WTC11 (cell line): Measurements from ENCODE around the gene AMBP. TPM values are rescaled to one million over a fixed set of nuclear protein-coding genes. Genes with fewer than 3 reads are reported as not detected.

ENCODE experiments used
- ATAC-seq: fragments of 200-7000 bp; cut with Tn5 transposase; 2 replicates; pipeline ENCODE4 v1.10.0; 2021; ENCODE audit warnings: mild to moderate bottlenecking, moderate library complexity
- CTCF ChIA-PET: fragments of 300-600 bp; sonication (Branson Sonifier 250); formaldehyde crosslinking; loops from one replicate; lab custom pipeline; 2021; ENCODE audit warnings: antibody characterized with exemption; lab: Charles Lee
- POLR2A ChIA-PET: fragments of 350-600 bp; sonication (Branson Sonifier 250); formaldehyde crosslinking; loops from one replicate; lab custom pipeline; 2021; ENCODE audit warnings: antibody characterized with exemption; lab: Charles Lee
- DNase-seq: peaks from one replicate; pipeline ENCODE4 v3.0.0; 2021; ENCODE audit warnings: low spot score
- H3K27ac Mint-ChIP-seq: 2 replicates; pipeline ENCODE4 v1.8.0; 2021; ENCODE audit warnings: mixed read lengths
- H3K27me3 Mint-ChIP-seq: 2 replicates; pipeline ENCODE4 v1.8.0; 2021; ENCODE audit warnings: low read depth, mild to moderate bottlenecking, moderate library complexity, mixed read lengths
- H3K36me3 Mint-ChIP-seq: 2 replicates; pipeline ENCODE4 v1.8.0; 2021; ENCODE audit warnings: mixed read lengths
- H3K4me1 Mint-ChIP-seq: 2 replicates; pipeline ENCODE4 v1.8.0; 2022; ENCODE audit warnings: mixed read lengths
- H3K4me3 Mint-ChIP-seq: 2 replicates; pipeline ENCODE4 v1.8.0; 2021; ENCODE audit warnings: mild to moderate bottlenecking, moderate library complexity, mixed read lengths
- H3K9me3 Mint-ChIP-seq: 2 replicates; pipeline ENCODE4 v1.8.0; 2021; ENCODE audit warnings: mixed read lengths
- ETV6 ChIP-seq: sonication (generic); formaldehyde crosslinking; IDR thresholded peaks from 2 replicates; pipeline ENCODE4 v1.8.1; 2022; ENCODE audit warnings: mild to moderate bottlenecking, missing genetic modification reagents
- FOXK1 ChIP-seq: sonication (generic); formaldehyde crosslinking; IDR thresholded peaks from 2 replicates; pipeline ENCODE4 v1.8.0; 2022; ENCODE audit warnings: mild to moderate bottlenecking, moderate library complexity, missing genetic modification reagents
- FOXP1 ChIP-seq: sonication (generic); formaldehyde crosslinking; IDR thresholded peaks from 2 replicates; pipeline ENCODE4 v1.8.0; 2022; ENCODE audit warnings: missing genetic modification reagents, mild to moderate bottlenecking, moderate library complexity, borderline replicate concordance
- GABPB1 ChIP-seq: sonication (generic); formaldehyde crosslinking; IDR thresholded peaks from 2 replicates; pipeline ENCODE4 v1.8.1; 2023; ENCODE audit warnings: mild to moderate bottlenecking, missing genetic modification reagents
- GTF2I ChIP-seq: fragments of 250-450 bp; sonication (Bioruptor Pico); conservative IDR thresholded peaks from 2 replicates; pipeline ENCODE4 v1.4.0; 2021; ENCODE audit warnings: mild to moderate bottlenecking
- HMGXB4 ChIP-seq: sonication (generic); formaldehyde crosslinking; IDR thresholded peaks from 2 replicates; pipeline ENCODE4 v1.8.1; 2023; ENCODE audit warnings: mild to moderate bottlenecking, moderate library complexity, missing genetic modification reagents
- MXD4 ChIP-seq: fragments of 250-450 bp; sonication (Bioruptor Pico); IDR thresholded peaks from 2 replicates; pipeline ENCODE4 v1.8.0; 2021; ENCODE audit warnings: mild to moderate bottlenecking, moderate library complexity, borderline replicate concordance
- NFATC4 ChIP-seq: fragments of 250-450 bp; sonication (Bioruptor Pico); IDR thresholded peaks from 2 replicates; pipeline ENCODE4 v1.9.0; 2021; ENCODE audit warnings: mild to moderate bottlenecking
- NR2C2 ChIP-seq: sonication (generic); formaldehyde crosslinking; IDR thresholded peaks from 2 replicates; pipeline ENCODE4 v1.8.0; 2022; ENCODE audit warnings: mild to moderate bottlenecking, missing genetic modification reagents
- OVOL2 ChIP-seq: fragments of 250-450 bp; sonication (Bioruptor Pico); IDR thresholded peaks from 2 replicates; pipeline ENCODE4 v1.9.0; 2021; ENCODE audit warnings: mild to moderate bottlenecking, borderline replicate concordance
- RORB ChIP-seq: fragments of 250-450 bp; sonication (Bioruptor Pico); IDR thresholded peaks from 2 replicates; pipeline ENCODE4 v1.9.0; 2021; ENCODE audit warnings: mild to moderate bottlenecking
- SOX15 ChIP-seq: fragments of 250-450 bp; sonication (Bioruptor Pico); IDR thresholded peaks from 2 replicates; pipeline ENCODE4 v1.9.0; 2021; ENCODE audit warnings: mild to moderate bottlenecking
- STAT6 ChIP-seq: sonication (generic); formaldehyde crosslinking; conservative IDR thresholded peaks from 2 replicates; pipeline ENCODE4 v1.8.1; 2023; ENCODE audit warnings: mild to moderate bottlenecking, low read depth, missing genetic modification reagents, moderate library complexity
- TEAD1 ChIP-seq: sonication (generic); formaldehyde crosslinking; IDR thresholded peaks from 2 replicates; pipeline ENCODE4 v1.8.0; 2022; ENCODE audit warnings: mild to moderate bottlenecking, missing genetic modification reagents
- ZNF263 ChIP-seq: sonication (generic); formaldehyde crosslinking; IDR thresholded peaks from 2 replicates; pipeline ENCODE4 v1.8.1; 2022; ENCODE audit warnings: low read depth, mild to moderate bottlenecking, moderate library complexity, missing genetic modification reagents
- ZNF416 ChIP-seq: fragments of 250-450 bp; sonication (Bioruptor Pico); IDR thresholded peaks from 2 replicates; pipeline ENCODE4 v1.9.0; 2021; ENCODE audit warnings: mild to moderate bottlenecking, inconsistent platforms
- total RNA-seq: library from RNA; stranded (reverse); gene quantifications from 3 replicates; pipeline ENCODE4 v1.2.3, GENCODE V29; 2021
- TF ChIP-seq, protein P1 (sequence below): sonication (generic); formaldehyde crosslinking; IDR thresholded peaks from 2 replicates; pipeline ENCODE4 v1.8.1; 2022; ENCODE audit warnings: mild to moderate bottlenecking, missing genetic modification reagents, moderate library complexity, borderline replicate concordance
- TF ChIP-seq, protein P2 (sequence below): sonication (generic); formaldehyde crosslinking; IDR thresholded peaks from 2 replicates; pipeline ENCODE4 v1.8.1; 2023; ENCODE audit warnings: mild to moderate bottlenecking, missing genetic modification reagents, moderate library complexity
- TF ChIP-seq, protein P3 (sequence below): fragments of 250-450 bp; sonication (Bioruptor Pico); IDR thresholded peaks from 2 replicates; pipeline ENCODE4 v1.9.0; 2021; ENCODE audit warnings: moderate library complexity, mild to moderate bottlenecking, inconsistent platforms, borderline replicate concordance
- TF ChIP-seq, protein P4 (sequence below): sonication (generic); formaldehyde crosslinking; IDR thresholded peaks from 2 replicates; pipeline ENCODE4 v1.8.0; 2022; ENCODE audit warnings: mild to moderate bottlenecking, missing genetic modification reagents

The AMBP gene
- total RNA-seq, 1 experiment from 2014 or later: 3.3 TPM

- TF ChIP-seq SOX15 (no peak), RORB (CRISPR knock-in tag) (no peak), NR2C2 (CRISPR knock-in tag) (no peak), STAT6 (CRISPR knock-in tag) (no peak), MXD4 (CRISPR knock-in tag) (no peak), GTF2I (CRISPR knock-in tag) (no peak), NFATC4 (CRISPR knock-in tag) (no peak), HMGXB4 (CRISPR knock-in tag) (no peak), OVOL2 (CRISPR knock-in tag) (no peak), GABPB1 (no peak), ZNF263 (CRISPR knock-in tag) (no peak), ZNF416 (CRISPR knock-in tag) (no peak), FOXP1 (CRISPR knock-in tag) (no peak), ETV6 (no peak), FOXK1 (CRISPR knock-in tag) (no peak), TEAD1 (CRISPR knock-in tag) (no peak)
- TF ChIP-seq, protein P1, sequence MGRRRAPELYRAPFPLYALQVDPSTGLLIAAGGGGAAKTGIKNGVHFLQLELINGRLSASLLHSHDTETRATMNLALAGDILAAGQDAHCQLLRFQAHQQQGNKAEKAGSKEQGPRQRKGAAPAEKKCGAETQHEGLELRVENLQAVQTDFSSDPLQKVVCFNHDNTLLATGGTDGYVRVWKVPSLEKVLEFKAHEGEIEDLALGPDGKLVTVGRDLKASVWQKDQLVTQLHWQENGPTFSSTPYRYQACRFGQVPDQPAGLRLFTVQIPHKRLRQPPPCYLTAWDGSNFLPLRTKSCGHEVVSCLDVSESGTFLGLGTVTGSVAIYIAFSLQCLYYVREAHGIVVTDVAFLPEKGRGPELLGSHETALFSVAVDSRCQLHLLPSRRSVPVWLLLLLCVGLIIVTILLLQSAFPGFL: no peak
- TF ChIP-seq, protein P2, sequence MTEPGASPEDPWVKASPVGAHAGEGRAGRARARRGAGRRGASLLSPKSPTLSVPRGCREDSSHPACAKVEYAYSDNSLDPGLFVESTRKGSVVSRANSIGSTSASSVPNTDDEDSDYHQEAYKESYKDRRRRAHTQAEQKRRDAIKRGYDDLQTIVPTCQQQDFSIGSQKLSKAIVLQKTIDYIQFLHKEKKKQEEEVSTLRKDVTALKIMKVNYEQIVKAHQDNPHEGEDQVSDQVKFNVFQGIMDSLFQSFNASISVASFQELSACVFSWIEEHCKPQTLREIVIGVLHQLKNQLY: no peak
- TF ChIP-seq, protein P3, sequence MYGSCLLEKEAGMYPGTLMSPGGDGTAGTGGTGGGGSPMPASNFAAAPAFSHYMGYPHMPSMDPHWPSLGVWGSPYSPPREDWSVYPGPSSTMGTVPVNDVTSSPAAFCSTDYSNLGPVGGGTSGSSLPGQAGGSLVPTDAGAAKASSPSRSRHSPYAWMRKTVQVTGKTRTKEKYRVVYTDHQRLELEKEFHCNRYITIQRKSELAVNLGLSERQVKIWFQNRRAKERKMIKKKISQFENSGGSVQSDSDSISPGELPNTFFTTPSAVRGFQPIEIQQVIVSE (CRISPR knock-in tag): no peak
- TF ChIP-seq, protein P4, sequence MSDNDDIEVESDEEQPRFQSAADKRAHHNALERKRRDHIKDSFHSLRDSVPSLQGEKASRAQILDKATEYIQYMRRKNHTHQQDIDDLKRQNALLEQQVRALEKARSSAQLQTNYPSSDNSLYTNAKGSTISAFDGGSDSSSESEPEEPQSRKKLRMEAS (CRISPR knock-in tag): no peak
- ATAC-seq (no peak), DNase-seq (no peak)
- peaks cover 17% of the 10 kb centered on the region for H3K36me3 Mint-ChIP-seq
- H3K27ac Mint-ChIP-seq: no peak overlapping the region
- CTCF ChIA-PET: interaction anchor here (0.6 to 2.7 kb wide), 2 partner anchors 12 to 158 kb away, joined by 3 to 8 read pairs; no protein-coding TSS in a partner anchor
- H3K4me1 Mint-ChIP-seq: peaks cover 14% of the 10 kb centered on the region
- no peaks in the 10 kb centered on the region for H3K27me3 Mint-ChIP-seq
- no peaks in the 10 kb centered on the region for H3K9me3 Mint-ChIP-seq
- POLR2A ChIA-PET: no interaction called here
- no peak overlapping the region for H3K4me3 Mint-ChIP-seq
Observed at GRCh38 chr9:114035221-114035844, 42.8 kb downstream of the AMBP start.
